HuH-7 (cell line): ENCODE measurements around the gene PDE6A.
A peak's percentile ranks its signal among the peaks of the same experiment; 100 is the strongest.
"Not testable (repeated sequence)": the region's sequence is repeated elsewhere in the genome, so short reads cannot be mapped to it uniquely, and the experiment has no call there.

ENCODE experiments used
- DNase-seq: peaks from one replicate; pipeline ENCODE4 v3.0.0; 2011; ENCODE audit warnings: low spot score

The PDE6A gene

DNA sequence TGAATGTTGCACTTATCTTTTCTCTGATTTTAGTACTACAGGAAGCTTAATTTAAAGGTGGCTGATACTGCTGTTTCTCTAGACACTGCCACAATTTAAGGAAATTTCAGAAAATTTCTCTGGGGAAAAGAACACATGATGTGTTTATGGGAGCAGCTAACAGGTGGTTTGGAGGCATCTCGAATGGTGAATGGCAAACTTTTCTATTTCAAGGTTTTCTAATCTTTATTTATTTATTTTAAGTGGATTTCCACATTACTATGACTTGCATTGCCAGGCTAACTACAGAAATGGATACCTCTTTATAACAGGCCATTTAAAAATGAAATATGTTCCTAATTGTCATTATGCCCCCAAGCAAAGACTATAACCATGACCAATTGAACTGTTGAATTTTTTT, 50.4 kb downstream of the PDE6A start:
- DNase-seq, result no peak

- DNase-seq, result no peak
Measured at GRCh38 chr5:149893403-149893931, 51.1 kb downstream of the PDE6A start.

- DNase-seq, result no peak
Measured at GRCh38 chr5:149892594-149892993, 52.0 kb downstream of the PDE6A start.

DNA sequence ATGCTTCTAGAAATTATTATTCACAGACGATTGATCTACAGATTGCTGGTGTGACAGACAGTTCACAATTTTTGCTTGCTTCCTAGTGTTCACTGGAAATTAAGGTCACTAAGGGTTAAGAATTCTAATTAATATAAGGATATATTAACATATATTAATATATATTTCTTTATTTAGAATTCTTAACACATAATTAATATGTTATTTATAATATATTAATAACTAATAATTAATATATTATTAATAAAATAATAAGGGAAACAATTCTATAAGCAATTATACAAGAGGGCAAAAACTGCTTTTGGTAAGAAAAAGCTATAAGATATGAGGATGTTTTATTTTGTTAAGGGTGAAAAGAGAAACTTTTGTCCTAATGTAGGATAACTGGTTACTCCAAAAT, 56.3 kb downstream of the PDE6A start:
- no peak for DNase-seq

DNA sequence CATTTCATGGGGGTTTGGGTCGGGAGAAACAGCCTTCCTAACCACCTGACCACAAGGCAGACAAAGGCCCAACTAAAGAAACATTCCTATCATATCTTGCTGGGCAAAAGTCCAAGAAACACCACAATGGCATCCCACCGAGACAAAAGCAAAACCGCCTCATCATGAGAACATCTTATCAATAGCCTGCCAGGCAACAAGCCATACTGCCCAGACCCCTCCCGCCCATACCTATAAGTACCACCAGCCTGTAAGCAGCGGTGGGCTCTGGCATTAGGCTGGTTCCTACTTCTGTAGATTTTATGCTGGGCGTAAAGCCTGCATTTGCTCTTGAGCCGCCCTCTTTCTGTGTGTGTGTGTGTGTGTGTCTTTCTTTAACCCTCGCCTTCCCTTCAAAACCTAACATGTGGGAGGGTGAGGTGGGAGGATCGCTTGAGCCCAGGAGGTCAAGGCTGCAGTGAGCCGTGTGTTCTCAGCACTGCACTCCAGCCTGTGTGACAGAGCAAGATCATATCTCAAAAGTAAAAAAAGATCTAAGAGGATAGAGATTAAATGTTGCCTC, 56.9 kb downstream of the PDE6A start:
- no peak for DNase-seq

DNA sequence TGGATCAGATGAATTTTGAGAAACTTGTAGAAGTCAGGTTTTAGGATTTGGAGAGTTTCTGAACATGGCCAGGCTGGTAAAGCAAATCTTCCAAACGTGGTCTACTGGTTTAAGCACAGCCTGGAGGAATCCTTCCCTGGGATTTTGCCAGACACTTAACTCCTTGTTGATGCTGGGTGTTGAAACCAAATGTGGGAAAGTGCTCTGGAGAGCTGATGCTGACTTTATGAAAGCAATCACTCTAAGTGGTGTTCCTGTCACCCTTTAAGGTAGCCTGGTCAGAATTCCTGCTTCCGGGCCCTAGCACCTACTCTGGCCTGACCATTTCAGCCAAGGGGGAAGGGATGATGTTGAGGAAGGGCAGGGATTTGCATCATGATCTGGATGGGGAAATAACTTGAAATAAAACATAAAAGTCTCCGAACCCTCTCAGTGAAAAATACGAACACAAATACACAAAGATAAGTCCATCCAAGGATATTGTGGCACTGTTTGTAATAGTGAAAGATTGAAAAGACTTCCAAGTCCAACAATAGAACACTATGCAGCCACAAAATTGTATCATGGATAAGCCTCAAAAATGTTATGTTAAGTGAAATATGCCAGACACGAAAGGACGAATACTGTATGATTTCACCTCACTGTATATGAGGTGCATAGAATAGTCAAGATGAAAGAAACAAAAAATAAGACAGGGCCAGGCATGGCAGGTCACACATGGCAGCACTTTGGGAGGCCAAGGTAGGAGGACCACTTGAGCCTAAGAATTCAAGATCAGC, 57.7 kb downstream of the PDE6A start:
- DNase-seq, result no peak

DNA sequence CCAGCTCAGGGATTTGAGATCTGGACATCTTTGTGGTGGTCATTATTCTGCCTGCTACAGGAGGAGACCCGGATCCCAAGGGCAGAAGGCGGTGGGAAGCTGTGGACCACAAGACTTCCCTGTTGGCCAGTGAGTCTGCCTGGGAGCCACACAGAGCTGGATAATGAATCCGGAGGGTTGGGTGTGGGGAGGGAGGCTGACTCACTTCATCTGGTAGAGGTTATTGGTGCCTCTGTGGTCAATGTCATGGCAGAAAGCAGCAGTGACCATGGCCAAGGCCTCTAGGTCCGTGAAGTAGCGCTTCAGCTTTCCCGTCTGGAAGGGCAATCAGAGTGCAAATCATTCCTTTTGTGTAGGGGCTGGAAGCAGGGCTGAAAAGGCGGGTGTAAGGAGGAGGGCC, 58.5 kb downstream of the PDE6A start:
- DNase-seq, result no peak

DNA sequence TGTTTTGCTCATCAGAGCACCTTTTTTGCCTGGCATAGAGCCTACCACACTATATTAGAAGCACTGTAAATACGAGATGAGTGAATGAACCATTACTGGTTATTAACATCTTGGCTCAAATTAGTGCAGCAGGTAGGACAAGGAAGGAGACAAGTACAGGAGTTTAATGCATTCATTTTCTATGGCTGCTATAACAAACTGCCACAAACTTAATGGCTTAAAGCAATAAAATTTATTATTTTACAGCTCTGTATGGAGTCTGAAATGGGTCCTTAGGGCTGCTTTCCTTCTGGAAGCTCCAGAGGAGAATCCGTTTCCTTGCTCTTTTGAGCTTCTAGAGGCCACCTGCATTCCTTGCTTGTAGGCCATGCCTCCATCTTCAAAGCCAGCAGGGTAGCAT, 59.1 kb downstream of the PDE6A start:
- DNase-seq, result no peak

DNA sequence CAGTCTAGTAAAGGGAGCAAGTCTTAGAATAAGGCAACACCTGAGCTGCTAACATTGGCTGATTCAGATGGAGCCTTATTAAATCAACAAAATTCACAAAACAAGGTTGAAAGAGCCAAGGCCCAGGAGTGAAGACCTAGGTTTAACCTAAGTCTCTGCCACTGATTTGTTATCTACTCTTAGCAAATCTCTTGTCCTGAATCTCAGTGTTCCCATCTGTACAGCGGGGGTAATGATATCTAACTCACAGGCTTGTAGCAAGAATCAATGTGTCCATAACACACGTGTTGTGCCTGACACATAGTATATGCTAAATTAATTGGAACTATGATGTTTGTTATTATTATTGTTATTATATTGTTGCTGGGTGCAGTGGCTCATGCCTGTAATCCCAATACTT, 61.0 kb downstream of the PDE6A start:
- no peak for DNase-seq

GRCh38 chr5:149882633-149883032, 62.0 kb downstream of the PDE6A start:
- not testable (repeated sequence) for DNase-seq

DNA sequence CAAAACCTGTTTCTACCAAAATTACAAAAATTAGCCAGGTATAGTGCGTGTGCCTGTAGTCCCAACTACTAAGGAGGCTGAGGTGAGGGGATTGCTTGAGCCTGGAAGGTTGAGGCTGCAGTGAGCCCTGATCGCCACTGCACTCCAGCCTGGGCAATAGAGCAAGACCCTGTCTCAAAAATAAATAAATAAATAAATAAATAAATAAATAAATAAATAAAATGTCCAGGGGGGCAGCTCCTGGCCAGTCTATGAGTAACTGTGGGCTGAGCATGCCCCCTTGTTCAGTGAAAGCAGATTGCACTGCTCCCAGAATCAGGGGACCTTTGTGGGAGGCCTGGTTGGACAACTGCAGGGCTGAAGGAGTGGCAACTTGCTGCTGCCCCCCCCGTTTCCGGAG, 62.7 kb downstream of the PDE6A start:
- DNase-seq, result no peak

GRCh38 chr5:149881069-149881622, 63.4 kb downstream of the PDE6A start:
- DNase-seq, result no peak

- DNase-seq, result not testable (repeated sequence)
Measured at GRCh38 chr5:149879593-149879992, 65.0 kb downstream of the PDE6A start.

DNA sequence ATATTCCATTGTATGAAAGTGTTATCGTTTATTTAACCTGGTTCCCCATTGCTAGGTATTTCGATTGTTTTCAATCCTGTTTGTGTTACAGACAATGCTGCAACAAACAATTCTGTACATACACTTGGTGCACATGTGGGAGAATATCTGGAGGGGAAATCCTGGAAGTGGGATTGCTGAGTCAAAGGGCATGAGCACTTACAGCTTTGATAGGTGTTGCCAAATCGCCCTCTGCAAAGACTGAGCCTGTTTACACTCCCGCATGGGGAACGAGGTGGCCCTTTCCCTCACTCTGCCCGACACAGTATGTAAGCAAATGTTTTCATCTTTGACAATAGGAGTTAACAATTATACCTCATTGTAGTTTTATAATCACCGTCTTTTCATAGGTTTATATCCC, 66.2 kb downstream of the PDE6A start:
- peak; percentile 67 for DNase-seq

DNA sequence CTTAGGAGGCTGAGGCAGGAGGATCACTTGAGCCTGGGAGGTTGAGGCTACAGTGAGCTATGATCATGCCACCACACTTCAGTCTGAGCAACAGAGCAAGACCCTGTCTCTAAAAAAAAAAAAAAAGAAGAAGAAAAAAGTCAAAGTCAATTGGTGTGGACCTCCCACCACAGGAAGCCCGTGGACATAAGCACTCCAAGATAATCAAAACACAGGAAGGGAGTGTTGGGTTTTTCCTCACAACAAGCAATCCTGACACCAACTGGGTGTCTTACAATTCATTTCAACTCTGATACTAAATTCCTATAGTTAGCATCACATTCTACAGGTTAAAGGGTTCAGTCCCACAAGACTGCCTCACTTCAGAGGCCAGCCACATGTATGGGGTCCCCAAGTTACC, 70.7 kb downstream of the PDE6A start:
- no peak for DNase-seq

GRCh38 chr5:149872351-149873040, 72.1 kb downstream of the PDE6A start:
- no peak for DNase-seq

DNA sequence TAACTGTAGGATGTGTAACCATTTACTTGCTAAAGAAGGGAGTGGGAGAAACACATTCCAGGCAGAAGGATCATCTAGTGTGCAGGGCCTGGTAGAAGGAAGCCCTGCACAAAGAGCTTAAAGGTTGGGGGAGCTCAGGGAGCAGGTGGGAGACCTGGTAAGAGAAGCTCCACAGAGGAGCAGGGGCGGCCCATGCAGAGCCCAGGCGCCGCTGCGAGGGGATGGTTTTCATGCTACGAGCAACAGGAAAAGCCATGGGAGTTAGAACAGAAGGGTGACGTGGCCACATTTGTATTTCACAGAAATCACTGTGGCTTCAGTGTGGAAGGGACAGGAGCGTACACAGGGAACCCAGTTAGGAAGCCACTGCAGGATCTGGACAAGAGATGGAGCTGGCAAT, 73.1 kb downstream of the PDE6A start:
- no peak for DNase-seq

- DNase-seq, result no peak
Measured at GRCh38 chr5:149870697-149871096, 73.9 kb downstream of the PDE6A start.

- DNase-seq, result no peak
Measured at GRCh38 chr5:149870232-149870631, 74.4 kb downstream of the PDE6A start.

GRCh38 chr5:149869411-149869821, 75.2 kb downstream of the PDE6A start:
- DNase-seq, result no peak

- DNase-seq, result no peak
Measured at GRCh38 chr5:149865746-149866145, 78.8 kb downstream of the PDE6A start.

DNA sequence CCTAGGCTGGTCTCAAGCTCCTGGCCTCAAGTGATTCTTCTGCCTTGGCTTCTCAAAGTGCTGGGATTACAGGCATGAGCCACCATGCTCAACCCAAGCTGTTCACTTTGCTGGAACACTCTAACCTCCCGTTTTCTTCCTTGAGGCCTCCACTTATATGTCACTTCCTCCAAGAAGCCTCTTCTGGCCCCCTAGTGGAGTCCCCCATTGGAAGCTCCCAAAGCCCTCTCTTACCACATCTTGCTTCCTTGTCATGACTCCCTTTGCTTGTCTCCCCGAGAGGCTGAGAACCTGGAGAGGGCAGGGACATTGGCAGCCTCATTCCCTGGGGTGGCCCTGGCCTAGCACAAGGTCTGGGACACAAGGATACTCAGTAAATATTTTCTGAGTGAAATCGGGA, 80.8 kb downstream of the PDE6A start:
- DNase-seq, result no peak

- DNase-seq, result no peak
Measured at GRCh38 chr5:149863176-149863575, 81.4 kb downstream of the PDE6A start.
